ENCODE measurements around the gene TERT.

TERT gene

DNA sequence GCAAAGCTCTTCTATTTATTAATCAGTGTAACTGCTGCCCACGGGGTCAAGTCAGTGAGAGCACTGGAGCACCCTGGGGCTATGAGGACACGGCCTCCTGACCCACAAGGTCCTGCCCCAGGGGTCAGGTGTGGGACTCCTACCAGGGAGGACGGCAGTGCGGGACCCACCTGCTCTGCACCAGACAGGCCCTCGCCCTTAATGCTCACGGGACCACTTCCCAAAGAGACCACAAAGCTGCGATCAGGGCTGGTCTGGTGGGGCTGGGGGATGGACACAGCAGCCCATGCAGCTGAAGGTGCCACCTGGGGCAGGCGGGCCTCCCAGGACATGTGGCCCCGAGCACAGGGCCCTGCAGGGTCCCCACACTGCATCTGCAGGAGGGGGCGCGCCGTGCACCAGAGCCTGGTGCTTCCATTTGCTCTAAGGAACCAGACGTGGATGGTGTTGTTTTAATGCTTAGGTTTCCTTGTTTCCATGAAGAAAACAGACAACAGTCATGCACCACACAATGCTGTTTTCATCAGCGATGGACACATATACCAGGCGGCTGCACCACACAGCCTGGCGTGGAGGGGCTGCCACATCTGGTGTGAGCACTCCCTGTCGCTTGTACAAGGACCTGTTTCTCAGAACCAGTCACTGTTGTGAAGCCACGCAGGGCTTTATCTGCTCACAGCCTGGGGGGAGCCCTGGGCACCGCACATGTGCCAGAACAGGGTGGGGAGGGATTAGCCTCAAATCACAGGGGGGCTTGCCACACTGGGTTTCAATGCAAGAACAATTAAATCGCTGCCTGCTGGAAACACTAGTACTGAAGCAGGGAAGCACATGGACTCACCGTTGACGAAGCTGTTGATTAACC, 27.4 kb upstream of the TERT start:
- TF ChIP-seq POLR2A (IDR thresholded peaks at IDR 0.05; ENCODE audit: low read depth, low read length), result no peak
- no peak for TF ChIP-seq POLR2AphosphoS5 (IDR thresholded peaks at IDR 0.05; ENCODE audit: low read depth, low read length)
- no peak for TF ChIP-seq TAF1 (IDR thresholded peaks at IDR 0.05; ENCODE audit: borderline replicate concordance, low read depth, low read length)
- DNase-seq (ENCODE audit: insufficient read length) (peak; percentile 8), FAIRE-seq (no peak)

DNA sequence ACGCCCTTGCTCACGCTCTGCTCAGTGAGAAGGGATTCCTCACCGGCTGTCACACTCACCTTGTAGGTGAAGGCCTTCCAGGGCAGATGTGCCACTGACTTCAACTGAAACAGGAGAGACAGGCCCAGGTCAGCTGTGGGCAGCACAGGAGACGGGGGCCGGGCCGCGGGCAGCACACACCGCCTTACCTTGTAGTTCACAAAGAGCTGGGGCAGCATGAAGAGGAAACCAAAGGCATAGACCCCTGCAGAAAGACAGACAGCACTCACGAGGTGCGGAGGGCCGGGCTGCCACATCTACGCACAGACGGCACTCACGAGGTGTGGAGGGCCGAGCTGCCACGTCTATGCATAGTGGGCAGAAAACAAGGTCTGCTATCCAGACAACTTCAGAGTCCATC, 26.7 kb upstream of the TERT start:
- DNase-seq (ENCODE audit: insufficient read length), result peak; percentile 1
- TF ChIP-seq POLR2A (IDR thresholded peaks at IDR 0.05; ENCODE audit: low read depth, low read length) (no peak), TAF1 (IDR thresholded peaks at IDR 0.05; ENCODE audit: borderline replicate concordance, low read depth, low read length) (no peak)
- no peak for FAIRE-seq

DNA sequence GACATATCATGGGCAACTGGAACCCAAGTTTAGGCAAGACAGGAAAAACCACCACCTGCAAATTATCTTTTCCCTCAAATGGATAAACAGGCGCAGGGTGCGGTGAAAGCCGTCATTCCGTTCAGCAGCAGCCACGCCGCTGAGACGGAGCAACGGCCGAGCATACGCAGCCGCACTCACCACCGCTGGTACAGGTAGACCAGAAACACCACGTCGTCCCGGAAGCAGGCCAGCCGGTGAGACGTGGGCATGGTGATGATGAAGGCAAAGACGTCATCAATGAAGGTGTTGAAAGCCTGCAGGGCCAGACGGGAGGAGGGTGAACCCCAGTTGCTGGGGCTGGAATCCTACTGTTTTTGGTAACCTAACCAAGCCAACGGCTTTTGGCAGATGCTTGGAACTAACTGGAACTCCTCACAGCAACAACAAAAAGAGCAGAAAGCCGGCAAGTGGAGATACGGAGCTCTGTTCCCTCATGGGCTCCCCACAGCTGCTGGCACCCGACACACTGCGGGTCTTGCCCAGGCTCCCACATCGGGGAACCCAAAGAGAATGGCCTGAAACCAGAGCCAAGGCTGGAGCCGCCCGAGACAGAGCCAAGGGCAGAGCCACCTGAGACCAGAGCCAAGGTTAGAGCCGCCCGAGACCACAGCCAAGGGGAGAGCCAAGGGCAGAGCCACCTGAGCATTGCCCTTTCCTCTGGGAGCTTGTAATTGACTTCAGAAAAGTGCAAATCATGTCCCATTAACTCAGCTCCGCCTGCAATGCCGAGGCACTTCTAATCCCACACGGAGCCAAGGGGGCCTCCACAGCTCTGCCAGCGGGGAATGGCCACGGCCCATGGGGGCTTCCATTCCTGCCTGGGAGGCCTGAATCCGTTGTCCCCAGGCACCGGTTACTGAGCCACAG, 25.8 kb upstream of the TERT start:
- FAIRE-seq (no peak), DNase-seq (ENCODE audit: insufficient read length) (peak; percentile 2)
- no peak for TF ChIP-seq POLR2A (IDR thresholded peaks at IDR 0.05; ENCODE audit: low read depth, low read length)
- no peak for TF ChIP-seq TAF1 (IDR thresholded peaks at IDR 0.05; ENCODE audit: borderline replicate concordance, low read depth, low read length)
- no peak for TF ChIP-seq POLR2AphosphoS5 (IDR thresholded peaks at IDR 0.05; ENCODE audit: low read depth, low read length)

DNA sequence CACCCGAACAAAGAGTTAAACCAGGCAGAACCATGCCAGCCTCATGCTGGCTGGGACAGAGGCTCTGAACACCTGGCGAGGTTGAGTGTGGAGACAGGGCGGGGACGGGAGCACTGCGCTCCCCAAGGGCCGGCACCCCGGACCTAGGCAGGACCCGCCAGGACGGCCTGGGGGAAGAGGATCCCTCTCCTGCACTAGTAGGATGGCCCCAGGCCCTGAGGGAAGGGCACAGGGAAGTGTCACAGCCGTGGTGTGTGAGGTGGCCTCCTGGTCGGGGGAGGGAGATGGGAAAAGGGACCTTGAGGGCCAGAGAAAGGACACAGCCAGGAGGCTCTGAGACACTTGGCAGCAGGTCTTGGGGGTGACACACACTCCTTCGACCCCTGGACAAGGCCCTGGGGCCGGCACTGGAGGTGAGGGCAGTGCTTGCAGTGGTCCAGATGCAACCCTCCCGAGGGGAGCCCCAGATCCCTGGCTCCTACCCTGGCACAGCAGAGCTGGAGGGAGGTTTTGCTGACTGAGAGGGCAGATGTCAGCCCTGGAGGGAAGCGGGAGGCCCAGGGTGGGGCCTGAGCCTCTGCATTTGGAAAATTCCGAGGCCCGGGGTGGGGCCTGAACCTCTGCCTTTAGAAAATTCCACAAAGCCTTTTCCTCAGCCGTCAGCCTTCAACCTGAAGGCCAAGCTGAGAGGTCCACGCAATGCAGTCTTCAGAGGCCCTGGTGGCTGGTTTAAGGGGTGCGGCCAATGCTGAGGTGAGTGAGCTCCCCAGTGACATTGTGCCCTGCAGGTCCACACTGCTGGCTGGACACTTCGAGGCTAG, 24.8 kb upstream of the TERT start:
- DNase-seq (ENCODE audit: insufficient read length), result peak; percentile 6
- TF ChIP-seq TAF1 (IDR thresholded peaks at IDR 0.05; ENCODE audit: borderline replicate concordance, low read depth, low read length) (no peak), POLR2A (IDR thresholded peaks at IDR 0.05; ENCODE audit: low read depth, low read length) (no peak), POLR2AphosphoS5 (IDR thresholded peaks at IDR 0.05; ENCODE audit: low read depth, low read length) (no peak)
- FAIRE-seq, result no peak

DNA sequence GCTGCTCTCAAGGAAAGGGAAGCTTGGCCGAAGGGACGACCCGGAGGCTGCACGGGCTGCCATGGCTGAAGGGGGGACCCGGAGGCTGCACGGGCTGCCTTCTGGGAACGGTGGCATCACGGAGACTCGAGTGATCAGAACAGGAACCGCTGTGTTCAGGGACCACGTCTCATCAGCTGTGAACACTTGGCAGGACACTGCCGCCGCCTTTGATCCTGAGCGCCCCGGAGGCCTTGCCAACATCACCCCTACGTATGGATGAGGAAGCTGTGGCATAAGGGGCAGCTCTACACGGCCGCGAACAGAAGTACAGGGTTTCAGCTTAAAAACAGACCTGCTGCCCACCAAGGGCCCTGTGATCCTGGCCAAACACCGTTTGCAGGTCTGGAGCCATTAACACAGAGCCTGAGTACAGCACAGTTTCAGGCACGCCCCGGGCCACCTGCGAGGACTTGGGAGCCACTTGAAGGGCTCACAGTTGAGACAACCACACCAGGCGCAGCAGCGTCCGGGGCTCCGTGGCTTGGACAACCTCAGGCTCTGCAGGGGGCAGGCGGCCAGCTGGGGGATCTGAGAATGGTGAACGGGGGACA, 23.9 kb upstream of the TERT start:
- TF ChIP-seq POLR2AphosphoS5 (IDR thresholded peaks at IDR 0.05; ENCODE audit: low read depth, low read length), result no peak
- TF ChIP-seq TAF1 (IDR thresholded peaks at IDR 0.05; ENCODE audit: borderline replicate concordance, low read depth, low read length), result no peak
- DNase-seq (ENCODE audit: insufficient read length), result peak; percentile 3
- no peak for FAIRE-seq

GRCh38 chr5:1317921-1318565, 23.2 kb upstream of the TERT start:
- FAIRE-seq, result no peak
- TF ChIP-seq TAF1 (IDR thresholded peaks at IDR 0.05; ENCODE audit: borderline replicate concordance, low read depth, low read length) (no peak), POLR2A (IDR thresholded peaks at IDR 0.05; ENCODE audit: low read depth, low read length) (no peak), POLR2AphosphoS5 (IDR thresholded peaks at IDR 0.05; ENCODE audit: low read depth, low read length) (no peak)

DNA sequence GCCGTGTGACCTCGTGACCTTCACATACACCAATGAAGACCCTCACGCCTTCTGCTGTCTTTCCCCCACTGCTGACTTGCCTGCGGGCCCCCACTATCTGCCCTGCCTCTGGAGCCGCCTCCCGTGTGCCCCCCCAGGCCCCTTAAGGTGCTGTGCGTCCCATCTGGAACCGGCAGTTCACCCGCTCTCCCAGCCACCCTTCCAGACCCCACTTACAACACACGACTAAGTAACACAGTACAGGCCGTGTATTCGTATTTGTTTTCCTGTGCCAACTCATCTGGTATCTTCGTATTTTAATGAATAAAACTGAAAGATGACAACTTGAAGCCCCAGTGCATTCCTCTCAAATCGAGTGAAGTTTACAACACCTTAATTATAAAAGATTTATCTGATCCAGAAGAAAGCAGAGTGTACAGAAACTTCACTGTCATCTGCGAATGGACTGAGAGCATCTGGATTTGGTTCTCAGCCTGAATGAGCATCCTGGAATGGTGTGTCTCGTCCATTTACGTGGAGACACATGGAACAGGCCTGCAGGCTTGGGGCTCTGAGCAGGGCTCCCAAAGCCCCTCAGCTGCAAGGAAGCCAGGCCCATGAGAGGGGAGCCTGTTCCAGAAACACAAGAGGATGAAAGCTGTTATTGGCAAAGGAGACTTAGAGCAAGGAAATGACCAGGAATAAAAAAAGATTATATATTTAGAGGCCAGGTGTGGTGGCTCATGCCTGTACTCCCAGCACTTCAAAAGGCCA, 21.9 kb upstream of the TERT start:
- TF ChIP-seq POLR2AphosphoS5 (IDR thresholded peaks at IDR 0.05; ENCODE audit: low read depth, low read length) (no peak; the same call in 1 of the 2 replicates), POLR2A (IDR thresholded peaks at IDR 0.05; ENCODE audit: low read depth, low read length) (peak; percentile 9; the same call in 1 of the 2 replicates)
- no peak for FAIRE-seq
- DNase-seq (ENCODE audit: insufficient read length), result peak; percentile 13

More at GRCh38 chr5:1317921-1318565, 23.2 kb upstream of the TERT start:
- DNase-seq (ENCODE audit: insufficient read length), result peak; percentile 3

DNA sequence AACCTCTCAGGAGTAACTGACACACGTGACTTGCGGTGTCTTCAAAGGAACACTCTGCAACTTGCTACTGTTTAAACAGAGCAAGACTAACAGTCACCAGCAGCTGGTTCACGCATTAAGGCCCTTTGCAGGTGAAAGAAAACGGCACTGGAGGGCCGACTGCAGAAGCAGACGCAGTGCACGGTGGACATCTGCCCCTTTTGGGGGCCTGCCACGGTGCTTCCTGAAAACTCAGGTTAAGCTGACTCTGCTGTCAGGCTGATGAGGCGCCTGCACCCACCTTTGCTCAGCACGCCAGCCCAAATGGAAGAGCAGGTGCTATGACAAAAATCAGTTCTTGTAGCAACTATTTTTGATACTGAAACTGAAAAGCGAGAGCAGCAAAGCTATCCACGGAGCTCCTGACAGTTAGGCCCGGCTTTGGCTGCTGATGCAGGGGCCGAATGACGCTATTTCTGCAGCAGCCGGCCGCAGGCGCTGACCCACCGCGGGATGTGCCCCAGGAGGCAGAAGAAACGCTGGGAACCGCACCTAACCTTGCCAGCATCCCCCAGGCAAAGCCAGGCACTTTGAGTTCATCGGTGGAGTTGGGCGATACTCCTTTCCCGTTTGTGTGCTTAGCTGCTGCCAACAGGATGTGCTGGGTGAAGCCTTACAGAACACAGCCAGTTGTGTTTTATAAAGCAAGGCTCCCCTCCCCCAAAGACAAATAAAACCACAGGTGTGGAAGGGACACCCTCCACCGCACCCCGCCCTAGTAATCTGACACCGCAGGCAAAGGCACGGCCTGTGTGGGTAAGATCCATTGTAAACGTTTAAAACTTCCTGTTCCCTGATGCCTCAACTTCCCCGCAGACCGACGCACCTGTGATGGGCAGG, 21.1 kb upstream of the TERT start:
- FAIRE-seq (peak; percentile 88), DNase-seq (ENCODE audit: insufficient read length) (peak; percentile 77)
- TF ChIP-seq POLR2AphosphoS5 (IDR thresholded peaks at IDR 0.05; ENCODE audit: low read depth, low read length) (peak; percentile 84), POLR2A (IDR thresholded peaks at IDR 0.05; ENCODE audit: low read depth, low read length) (peak; percentile 56; the same call in 1 of the 2 replicates), TAF1 (IDR thresholded peaks at IDR 0.05; ENCODE audit: borderline replicate concordance, low read depth, low read length) (peak; percentile 35; the same call in 1 of the 2 replicates)
